ENCODE data around the gene ADCY1. TPM values are rescaled to one million over a fixed set of nuclear protein-coding genes. Genes with fewer than 3 reads are reported as not detected.

ADCY1 gene
- total RNA-seq, 2 donors from 2014 or later = 1.6 to 6.3 TPM

DNA sequence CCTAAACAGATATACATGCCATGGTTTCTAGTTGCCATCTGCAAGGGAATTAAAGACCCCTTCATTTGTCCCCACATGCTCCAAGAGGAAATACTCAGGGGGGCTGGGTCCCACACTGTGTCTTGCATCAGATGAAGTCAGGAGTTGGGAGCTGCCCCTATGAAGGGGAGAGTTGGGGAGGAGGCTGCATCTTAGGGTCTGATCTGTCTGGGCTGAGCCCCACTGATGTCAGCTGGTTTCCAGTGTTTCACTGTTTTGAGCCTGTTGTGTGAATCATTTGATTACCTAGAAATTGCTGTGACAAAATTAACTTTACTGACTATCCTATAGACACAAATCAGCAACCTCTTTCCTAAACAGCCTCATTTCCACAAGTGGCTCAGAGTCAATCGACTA is 4.9 kb upstream of the ADCY1 start:
- no peak overlapping the region for H3K4me3 Mint-ChIP-seq
- H3K9me3 Mint-ChIP-seq = no peaks in the 10 kb centered on the region
- peaks cover 42% of the 10 kb centered on the region for H3K27me3 Mint-ChIP-seq
- no peak overlapping the region for H3K27ac Mint-ChIP-seq
- no peaks in the 10 kb centered on the region for H3K4me1 Mint-ChIP-seq
- ATAC-seq (replicated peaks) = no peak
- no peaks in the 10 kb centered on the region for H3K36me3 Mint-ChIP-seq (ENCODE audit: low read depth)

DNA sequence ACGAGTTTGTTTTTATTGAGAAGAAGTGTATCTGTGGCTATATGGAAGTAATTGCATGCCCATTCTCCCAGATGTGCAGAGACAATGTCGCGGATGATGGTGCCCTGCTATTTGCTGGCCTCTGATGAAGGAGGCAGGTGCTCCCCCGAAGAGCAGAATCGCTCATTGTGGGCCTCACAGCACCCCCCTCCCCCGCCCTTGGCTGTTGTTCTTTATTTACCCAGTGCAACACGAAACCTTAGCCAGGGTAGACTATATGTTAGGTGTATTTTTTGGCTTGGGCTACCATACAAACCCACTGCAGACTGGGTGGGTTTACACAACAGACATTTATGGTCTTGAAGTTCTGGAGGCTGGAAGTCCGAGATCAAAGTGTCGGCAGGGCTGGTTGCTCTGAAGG is 3.4 kb upstream of the ADCY1 start:
- Mint-ChIP-seq H3K27me3 (peaks cover 39% of the 10 kb centered on the region), H3K4me1 (no peaks in the 10 kb centered on the region), H3K9me3 (no peaks in the 10 kb centered on the region), H3K36me3 (ENCODE audit: low read depth) (no peaks in the 10 kb centered on the region), H3K27ac (no peak overlapping the region), H3K4me3 (no peak overlapping the region)
- ATAC-seq (replicated peaks) = no peak

DNA sequence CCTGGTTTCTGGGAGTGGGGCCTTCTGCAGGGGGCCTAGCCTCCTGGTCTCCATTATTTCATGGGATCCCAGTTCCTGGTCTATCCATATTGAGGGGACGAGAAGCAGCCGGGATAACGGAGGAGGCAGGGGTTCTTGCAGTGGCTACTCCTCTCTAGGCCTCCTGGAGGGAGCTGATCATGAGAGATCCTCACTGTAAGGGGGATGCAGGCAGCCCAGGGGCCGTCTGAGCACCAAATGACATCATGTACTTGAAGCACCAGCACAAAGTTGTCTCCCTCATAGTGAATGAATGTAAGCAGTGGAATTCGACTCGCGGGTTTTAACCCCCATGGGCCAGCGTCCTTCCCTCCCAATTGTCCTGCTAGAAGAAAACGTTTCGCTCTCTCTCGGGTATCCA is 964 bp upstream of the ADCY1 start:
- no peak overlapping the region for H3K27ac Mint-ChIP-seq
- peaks cover 41% of the 10 kb centered on the region for H3K27me3 Mint-ChIP-seq

GRCh38 chr7:45574416-45574668 is 174 bp downstream of the ADCY1 start:
- peaks cover 41% of the 10 kb centered on the region for H3K27me3 Mint-ChIP-seq
- no peak overlapping the region for H3K4me3 Mint-ChIP-seq
- no peak for ATAC-seq (replicated peaks)

More for the DNA sequence above, 964 bp upstream of the ADCY1 start:
- Mint-ChIP-seq H3K4me3 (peak overlapping the region; percentile 41), H3K9me3 (no peaks in the 10 kb centered on the region), H3K36me3 (ENCODE audit: low read depth) (no peaks in the 10 kb centered on the region), H3K4me1 (no peaks in the 10 kb centered on the region)
- ATAC-seq (replicated peaks) = no peak

GRCh38 chr7:45574669-45575500 is 717 bp downstream of the ADCY1 start:
- H3K4me3 Mint-ChIP-seq = peak overlapping the region; percentile 9
- no peak overlapping the region for H3K27ac Mint-ChIP-seq

More at GRCh38 chr7:45574416-45574668, 174 bp downstream of the ADCY1 start:
- Mint-ChIP-seq H3K36me3 (ENCODE audit: low read depth) (no peaks in the 10 kb centered on the region), H3K4me1 (no peaks in the 10 kb centered on the region), H3K27ac (no peak overlapping the region), H3K9me3 (no peaks in the 10 kb centered on the region)

DNA sequence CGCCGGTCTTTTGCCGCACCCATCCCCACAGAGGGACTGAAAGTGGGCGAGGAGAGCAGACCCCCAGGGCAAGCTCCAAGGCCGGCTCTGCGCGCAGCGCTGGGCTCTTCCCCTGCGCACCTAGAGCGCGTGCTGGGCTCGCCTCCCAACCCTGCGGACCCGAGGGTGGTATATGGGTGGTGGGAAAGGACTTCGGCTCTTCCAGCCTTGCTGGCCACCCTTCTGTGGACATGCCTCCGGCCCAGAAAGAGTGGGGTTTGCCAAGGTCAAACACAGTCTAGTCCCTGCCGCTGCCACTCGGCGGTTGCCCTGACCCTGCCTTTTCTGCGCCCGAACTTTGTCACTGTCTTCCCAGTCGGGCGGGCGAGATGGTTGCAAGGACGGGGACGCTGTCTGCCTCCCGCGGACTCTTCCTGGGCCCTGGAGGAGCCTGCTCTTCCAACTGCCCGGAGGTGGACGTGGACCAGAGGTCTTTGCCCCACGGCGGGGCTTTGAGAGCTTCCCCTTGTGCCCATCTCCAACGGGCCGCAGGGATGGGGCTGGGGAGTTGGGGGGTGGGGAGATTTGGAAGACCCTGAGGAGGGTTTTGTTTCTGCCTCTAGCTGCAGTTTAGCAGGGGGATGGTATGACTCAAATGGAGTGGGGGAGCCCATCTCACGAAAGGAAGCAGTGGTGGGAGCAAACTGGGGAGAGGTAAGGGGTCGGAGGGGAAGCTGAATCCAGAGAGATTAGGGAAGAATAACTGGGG is 1.5 kb downstream of the ADCY1 start:
- no peaks in the 10 kb centered on the region for H3K9me3 Mint-ChIP-seq
- no peaks in the 10 kb centered on the region for H3K4me1 Mint-ChIP-seq
- no peaks in the 10 kb centered on the region for H3K36me3 Mint-ChIP-seq (ENCODE audit: low read depth)
- no peak overlapping the region for H3K27ac Mint-ChIP-seq
- H3K4me3 Mint-ChIP-seq = peak overlapping the region; percentile 9
- no peak for ATAC-seq (replicated peaks)
- H3K27me3 Mint-ChIP-seq = peaks cover 37% of the 10 kb centered on the region

More at GRCh38 chr7:45574669-45575500, 717 bp downstream of the ADCY1 start:
- H3K27me3 Mint-ChIP-seq = peaks cover 44% of the 10 kb centered on the region
- no peaks in the 10 kb centered on the region for H3K9me3 Mint-ChIP-seq
- ATAC-seq (replicated peaks) = no peak
- no peaks in the 10 kb centered on the region for H3K4me1 Mint-ChIP-seq
- no peaks in the 10 kb centered on the region for H3K36me3 Mint-ChIP-seq (ENCODE audit: low read depth)

DNA sequence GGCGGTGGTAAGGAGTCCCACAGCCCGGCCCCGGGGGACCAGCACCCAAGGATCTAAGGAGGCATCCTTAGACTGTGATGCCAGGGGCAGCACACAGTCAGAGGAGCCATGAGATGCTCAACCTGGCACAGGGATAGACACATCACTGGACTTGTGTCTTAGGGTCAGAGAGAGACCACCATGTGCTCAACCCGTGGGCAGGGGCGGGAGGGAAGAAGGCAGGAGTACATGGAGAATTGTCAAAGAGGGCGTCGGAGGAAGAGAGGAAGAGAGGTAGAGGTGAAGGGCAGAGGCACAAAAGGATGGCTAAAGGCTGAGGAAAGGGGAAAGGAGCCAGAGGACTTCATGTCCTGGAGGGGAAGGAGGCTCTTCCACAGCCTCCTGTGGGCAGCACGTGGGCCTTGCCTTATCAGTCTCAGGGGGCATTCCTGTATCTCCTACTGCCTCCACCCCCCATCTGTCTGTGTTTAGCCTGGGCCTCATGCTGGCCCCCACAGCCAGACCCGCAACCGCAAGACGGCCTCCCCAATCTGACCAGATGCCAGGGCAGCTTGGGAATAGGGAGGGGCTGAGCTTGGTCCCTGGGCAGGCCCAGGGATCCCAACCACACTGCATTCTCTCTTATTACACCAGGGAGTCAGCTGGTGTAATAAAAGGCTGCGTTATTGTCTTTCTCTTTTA is 2.2 kb downstream of the ADCY1 start:
- peaks cover 36% of the 10 kb centered on the region for H3K27me3 Mint-ChIP-seq
- H3K4me1 Mint-ChIP-seq = no peaks in the 10 kb centered on the region
- ATAC-seq (replicated peaks) = no peak
- H3K36me3 Mint-ChIP-seq (ENCODE audit: low read depth) = no peaks in the 10 kb centered on the region
- no peak overlapping the region for H3K27ac Mint-ChIP-seq
- H3K4me3 Mint-ChIP-seq = no peak overlapping the region
- no peaks in the 10 kb centered on the region for H3K9me3 Mint-ChIP-seq

- no peaks in the 10 kb centered on the region for H3K4me1 Mint-ChIP-seq
Measured at GRCh38 chr7:45578022-45578421, 3.9 kb downstream of the ADCY1 start.

DNA sequence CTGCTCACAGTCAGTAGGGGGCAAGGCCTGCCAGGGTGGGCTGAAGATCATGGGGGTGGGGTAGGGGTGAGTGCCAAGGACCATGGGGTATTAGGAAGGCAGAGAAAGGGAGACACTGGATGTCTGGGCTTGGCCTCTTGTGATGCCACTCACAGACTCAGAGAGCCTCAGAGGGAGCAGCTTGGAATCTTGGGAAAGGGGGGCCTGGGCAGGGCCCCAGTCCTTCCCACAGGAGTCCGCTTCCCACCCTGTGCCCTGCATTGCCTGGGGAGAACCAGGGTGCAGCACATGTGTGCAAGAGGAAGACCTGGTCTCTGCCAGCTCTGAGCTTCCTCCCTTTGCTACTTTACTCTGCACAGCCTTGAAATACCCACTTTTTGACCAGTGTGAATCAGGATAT is 4.3 kb downstream of the ADCY1 start:
- Mint-ChIP-seq H3K27me3 (peaks cover 16% of the 10 kb centered on the region), H3K4me1 (no peaks in the 10 kb centered on the region), H3K27ac (no peak overlapping the region), H3K4me3 (no peak overlapping the region), H3K36me3 (ENCODE audit: low read depth) (no peaks in the 10 kb centered on the region), H3K9me3 (no peaks in the 10 kb centered on the region)
- no peak for ATAC-seq (replicated peaks)

More at GRCh38 chr7:45578022-45578421, 3.9 kb downstream of the ADCY1 start:
- peaks cover 20% of the 10 kb centered on the region for H3K27me3 Mint-ChIP-seq
- H3K36me3 Mint-ChIP-seq (ENCODE audit: low read depth) = no peaks in the 10 kb centered on the region
- H3K27ac Mint-ChIP-seq = no peak overlapping the region
- no peaks in the 10 kb centered on the region for H3K9me3 Mint-ChIP-seq
- H3K4me3 Mint-ChIP-seq = no peak overlapping the region
- no peak for ATAC-seq (replicated peaks)

DNA sequence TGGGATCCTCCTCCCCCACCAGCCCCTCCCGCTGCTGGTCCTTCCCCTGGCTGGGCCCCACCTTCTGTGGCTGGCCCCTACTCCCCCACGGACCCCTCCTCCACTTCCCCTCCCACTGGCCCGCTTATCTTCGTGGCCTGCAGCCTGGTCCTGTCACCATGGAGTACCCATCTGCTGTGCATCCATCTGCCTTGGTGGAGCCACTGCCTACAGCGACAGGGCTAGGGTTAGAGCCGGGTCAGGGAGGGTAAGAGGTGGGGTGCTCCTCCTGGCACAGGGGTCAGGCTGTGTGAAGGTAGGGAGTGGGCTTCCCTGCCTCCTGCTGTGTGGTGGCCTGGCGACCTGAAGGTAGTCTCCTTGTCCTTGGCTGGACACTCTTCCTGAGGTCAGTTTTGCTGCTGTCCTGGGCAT is 5.2 kb downstream of the ADCY1 start:
- Mint-ChIP-seq H3K4me3 (no peak overlapping the region), H3K4me1 (no peaks in the 10 kb centered on the region), H3K27ac (no peak overlapping the region), H3K27me3 (peaks cover 11% of the 10 kb centered on the region), H3K9me3 (no peaks in the 10 kb centered on the region), H3K36me3 (ENCODE audit: low read depth) (no peaks in the 10 kb centered on the region)
- no peak for ATAC-seq (replicated peaks)

- Mint-ChIP-seq H3K27me3 (peaks cover 11% of the 10 kb centered on the region), H3K27ac (no peak overlapping the region), H3K9me3 (no peaks in the 10 kb centered on the region), H3K4me3 (no peak overlapping the region), H3K4me1 (no peaks in the 10 kb centered on the region), H3K36me3 (ENCODE audit: low read depth) (no peaks in the 10 kb centered on the region)
- peak; percentile 8 for ATAC-seq (replicated peaks)
Measured at GRCh38 chr7:45580053-45580872, 6.1 kb downstream of the ADCY1 start.

DNA sequence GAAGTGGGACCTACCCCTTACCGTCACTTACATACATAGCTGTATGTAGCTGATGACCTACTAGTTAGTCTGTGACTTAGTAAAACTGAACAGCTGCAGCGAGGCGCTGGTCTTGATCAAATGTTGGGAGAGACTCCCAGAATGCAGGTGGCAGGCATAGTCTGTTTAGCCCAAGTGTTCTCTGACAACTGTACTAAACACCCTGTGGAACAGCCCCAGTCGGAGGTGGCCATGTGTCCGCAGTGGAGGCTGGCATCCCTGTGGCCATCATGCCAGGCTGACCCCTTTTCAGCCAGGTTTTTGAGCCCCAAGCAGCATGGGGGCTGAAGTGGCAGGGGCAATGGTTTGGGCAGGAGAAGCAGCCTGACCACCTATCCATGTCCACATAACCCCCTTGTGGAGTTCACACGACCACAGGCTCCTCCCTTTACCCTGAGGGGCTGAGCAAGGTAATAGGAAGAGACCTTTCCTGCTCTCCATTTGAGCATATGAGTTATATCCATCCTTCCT is 7.2 kb downstream of the ADCY1 start:
- H3K4me3 Mint-ChIP-seq = no peak overlapping the region
- H3K27me3 Mint-ChIP-seq = peaks cover 5% of the 10 kb centered on the region
- no peaks in the 10 kb centered on the region for H3K4me1 Mint-ChIP-seq
- H3K36me3 Mint-ChIP-seq (ENCODE audit: low read depth) = no peaks in the 10 kb centered on the region
- no peak overlapping the region for H3K27ac Mint-ChIP-seq
- no peaks in the 10 kb centered on the region for H3K9me3 Mint-ChIP-seq
- no peak for ATAC-seq (replicated peaks)

DNA sequence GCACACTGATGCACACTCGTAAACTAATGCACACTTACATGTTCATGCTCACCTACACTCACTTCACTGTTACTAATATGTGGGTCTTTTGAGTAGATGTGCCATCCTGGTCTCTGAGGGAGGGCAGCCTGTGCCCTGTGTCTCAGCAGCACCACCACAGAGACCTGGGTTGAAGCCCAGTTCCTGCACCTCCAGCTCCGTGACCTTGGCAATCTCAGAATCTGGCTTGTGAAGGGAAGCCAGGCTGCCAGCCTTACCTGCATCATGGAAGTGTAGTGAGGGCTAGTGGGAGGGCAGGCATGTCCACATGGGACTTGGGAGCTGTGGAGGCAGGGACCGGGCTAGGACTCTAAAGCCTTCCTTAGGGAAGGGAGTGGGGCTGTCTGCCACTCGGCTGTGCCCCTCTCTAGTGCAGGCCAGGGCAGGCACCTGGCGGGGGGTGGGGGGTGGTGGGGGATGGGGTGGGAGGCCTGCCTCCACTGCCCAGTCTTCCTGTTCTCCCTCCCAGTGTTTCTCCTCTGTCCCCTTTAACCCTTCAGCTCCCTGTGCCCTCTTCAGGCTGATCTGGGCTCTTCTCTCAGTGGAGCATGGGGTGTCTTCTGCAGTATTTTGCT is 8.1 kb downstream of the ADCY1 start:
- Mint-ChIP-seq H3K27ac (no peak overlapping the region), H3K36me3 (ENCODE audit: low read depth) (no peaks in the 10 kb centered on the region), H3K4me3 (no peak overlapping the region), H3K4me1 (no peaks in the 10 kb centered on the region), H3K9me3 (no peaks in the 10 kb centered on the region), H3K27me3 (peaks cover 3% of the 10 kb centered on the region)
- no peak for ATAC-seq (replicated peaks)

DNA sequence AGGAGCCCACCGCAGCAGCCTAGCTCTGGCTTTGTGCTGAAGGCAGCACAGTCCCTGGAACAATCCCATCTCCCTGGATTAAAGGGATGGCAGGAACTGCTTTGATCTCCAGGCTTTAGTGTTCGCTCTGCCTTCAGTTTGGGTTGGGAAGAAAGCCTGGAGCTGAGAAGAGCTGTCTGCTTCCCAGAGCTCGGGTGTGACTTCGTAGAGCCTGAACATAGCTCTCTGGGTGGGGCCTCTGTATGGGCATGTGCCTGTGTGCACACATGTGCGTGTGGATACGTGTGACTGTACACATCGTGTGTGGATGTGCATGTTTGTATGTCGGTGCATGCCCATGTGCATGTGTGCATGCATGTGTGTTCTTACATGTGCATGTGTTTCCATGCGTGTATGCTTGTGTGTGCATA is 8.7 kb downstream of the ADCY1 start:
- no peak for ATAC-seq (replicated peaks)
- Mint-ChIP-seq H3K9me3 (no peaks in the 10 kb centered on the region), H3K36me3 (ENCODE audit: low read depth) (no peaks in the 10 kb centered on the region), H3K4me3 (no peak overlapping the region), H3K27me3 (peaks cover 3% of the 10 kb centered on the region), H3K27ac (no peak overlapping the region), H3K4me1 (no peaks in the 10 kb centered on the region)

All from activated T-helper 17 cell treated with anti-CD3 and anti-CD28 coated beads, Interleukin-2, amount 50 U/mL, for 72 hours (primary cell).